ENCODE results near the gene SMG6. TPM values are rescaled to one million over a fixed set of nuclear protein-coding genes. Genes with fewer than 3 reads are reported as not detected.
A peak's percentile ranks its signal among the peaks of the same experiment; 100 is the strongest.

The SMG6 gene
- total and polyA plus RNA-seq, 2 donors (not counting 3 experiments of a cell fraction or from before 2014, with no cell fraction given) = 40.1 to 42.2 TPM

- no peak for DNase-seq (ENCODE audit: low read depth, low spot score)
- no peak overlapping the region for H3K4me2 ChIP-seq (ENCODE audit: insufficient read depth, low read length)
- H3K9me1 ChIP-seq (replicated peaks; ENCODE audit: control insufficient read depth, extremely low read depth, insufficient read depth, low read length) = no peaks in the 10 kb centered on the region
- ChIA-PET CTCF (interaction anchor here (0.6 to 2.3 kb wide), 13 partner anchors 9 to 187 kb away, joined by 3 to 21 read pairs (median 3); partner anchors contain the start of gene HIC1), POLR2A (no interaction called here)
- dilution Hi-C loops (cut with MboI; ENCODE audit: extremely low pct_ligation_motif_present, low sequenced_read_pairs) = no loop called here
- peaks cover 43% of the 10 kb centered on the region for H3K4me1 ChIP-seq (ENCODE audit: control insufficient read depth, extremely low read depth, insufficient read depth, low read length)
- H3K4me3 ChIP-seq (replicated peaks in 1 of 3; ENCODE audit: insufficient read depth in 1 of 3, low read depth in 1 of 3, low read length in 3 of 3) = no peak overlapping the region
- H3K36me3 ChIP-seq (ENCODE audit: control insufficient read depth in 2 of 2, extremely low read depth in 1 of 2, insufficient read depth in 2 of 2, low read length in 2 of 2) = no peaks in the 10 kb centered on the region
- no peaks in the 10 kb centered on the region for H3K9me3 ChIP-seq (replicated peaks; ENCODE audit: control insufficient read depth, insufficient read depth, low read length)
- peak overlapping the region; percentile 83 for H3K27ac ChIP-seq (ENCODE audit: insufficient read depth, low read depth, low read length)
- H4K20me1 ChIP-seq (replicated peaks; ENCODE audit: control insufficient read depth, extremely low read depth, insufficient read depth, low read length) = no peaks in the 10 kb centered on the region
- intact Hi-C loops (cut with micrococcal nuclease) = no loop called here
- TSS peak; percentile 24 for BruUV-seq (replicated peaks)
- H3K9ac ChIP-seq (replicated peaks; ENCODE audit: extremely low read depth, insufficient read depth, low read length) = peak overlapping the region; percentile 1
- no peaks in the 10 kb centered on the region for H3K27me3 ChIP-seq (ENCODE audit: control insufficient read depth in 2 of 2, insufficient read depth in 2 of 2, low read length in 2 of 2)
- FAIRE-seq = no peak
- no peak overlapping the region for H2AFZ ChIP-seq (ENCODE audit: low read depth, low read length)
- TF ChIP-seq POLR2AphosphoS5 (IDR thresholded peaks at IDR 0.05; ENCODE audit: insufficient read depth, low read depth, low read length) (no peak), MAX (IDR thresholded peaks at IDR 0.05; ENCODE audit: insufficient read depth, insufficient read length) (no peak), EZH2 (IDR thresholded peaks at IDR 0.05; ENCODE audit: borderline replicate concordance, low read depth, low read length, severe bottlenecking) (no peak), MYC (IDR thresholded peaks at IDR 0.05; ENCODE audit: low read depth, low read length) (no peak), JUN (IDR thresholded peaks at IDR 0.05; ENCODE audit: borderline replicate concordance, insufficient read depth, insufficient read length, low read depth) (no peak)
- H3K79me2 ChIP-seq (ENCODE audit: control insufficient read depth, insufficient read depth, low read length) = no peaks in the 10 kb centered on the region
These were observed 63.0 kb downstream of the SMG6 start for GRCh38 chr17:2240541-2240940.

- BruUV-seq (replicated peaks) = no TSS peak
- dilution Hi-C loops (cut with MboI; ENCODE audit: extremely low pct_ligation_motif_present, low sequenced_read_pairs) = no loop called here
These were observed 63.6 kb downstream of the SMG6 start for GRCh38 chr17:2239882-2240430.

More at GRCh38 chr17:2239882-2240430, 63.6 kb downstream of the SMG6 start:
- DNase-seq (ENCODE audit: low read depth, low spot score) (peak; percentile 92), FAIRE-seq (peak; percentile 98)
- Histone ChIP-seq H3K9me3 (replicated peaks; ENCODE audit: control insufficient read depth, insufficient read depth, low read length) (no peaks in the 10 kb centered on the region), H3K4me3 (replicated peaks in 1 of 3; ENCODE audit: insufficient read depth in 1 of 3, low read depth in 1 of 3, low read length in 3 of 3) (no peak overlapping the region), H3K4me1 (ENCODE audit: control insufficient read depth, extremely low read depth, insufficient read depth, low read length) (peaks cover 40% of the 10 kb centered on the region), H2AFZ (ENCODE audit: low read depth, low read length) (no peak overlapping the region), H3K4me2 (ENCODE audit: insufficient read depth, low read length) (no peak overlapping the region), H3K36me3 (ENCODE audit: control insufficient read depth in 2 of 2, extremely low read depth in 1 of 2, insufficient read depth in 2 of 2, low read length in 2 of 2) (no peaks in the 10 kb centered on the region), H3K9ac (replicated peaks; ENCODE audit: extremely low read depth, insufficient read depth, low read length) (peak overlapping the region; percentile 49), H3K27me3 (ENCODE audit: control insufficient read depth in 2 of 2, insufficient read depth in 2 of 2, low read length in 2 of 2) (no peaks in the 10 kb centered on the region), H3K9me1 (replicated peaks; ENCODE audit: control insufficient read depth, extremely low read depth, insufficient read depth, low read length) (no peaks in the 10 kb centered on the region), H3K79me2 (ENCODE audit: control insufficient read depth, insufficient read depth, low read length) (no peaks in the 10 kb centered on the region), H4K20me1 (replicated peaks; ENCODE audit: control insufficient read depth, extremely low read depth, insufficient read depth, low read length) (no peaks in the 10 kb centered on the region), H3K27ac (ENCODE audit: insufficient read depth, low read depth, low read length) (peak overlapping the region; percentile 83)
- ChIA-PET CTCF (interaction anchor here (0.6 to 2.3 kb wide), 13 partner anchors 8 to 187 kb away, joined by 3 to 21 read pairs (median 3); partner anchors contain the start of gene HIC1), POLR2A (no interaction called here)
- TF ChIP-seq CTCF (IDR thresholded peaks at IDR 0.05; ENCODE audit: extremely low read depth in 1 of 2, insufficient read depth in 1 of 2, low read depth in 1 of 2, low read length in 2 of 2) (no peak), GATA2 (IDR thresholded peaks at IDR 0.05; ENCODE audit: insufficient read depth, insufficient read length, low read depth, low read length) (peak; percentile 19), FOS (IDR thresholded peaks at IDR 0.05; ENCODE audit: borderline replicate concordance, insufficient read depth, low read length) (peak; percentile 87), POLR2A (IDR thresholded peaks at IDR 0.05; ENCODE audit: low read depth, low read length) (no peak), JUN (IDR thresholded peaks at IDR 0.05; ENCODE audit: borderline replicate concordance, insufficient read depth, insufficient read length, low read depth) (peak; percentile 60), MYC (IDR thresholded peaks at IDR 0.05; ENCODE audit: low read depth, low read length) (no peak), POLR2AphosphoS5 (IDR thresholded peaks at IDR 0.05; ENCODE audit: insufficient read depth, low read depth, low read length) (peak; percentile 50), MAX (IDR thresholded peaks at IDR 0.05; ENCODE audit: insufficient read depth, insufficient read length) (no peak), EZH2 (IDR thresholded peaks at IDR 0.05; ENCODE audit: borderline replicate concordance, low read depth, low read length, severe bottlenecking) (no peak)
- intact Hi-C loops (cut with micrococcal nuclease) = no loop called here
